DND-41 (cell line): ENCODE measurements around the gene WDR86.

ENCODE experiments used
- ATAC-seq: fragments of 200-7000 bp; cut with Tn5 transposase; 3 replicates; pipeline ENCODE4 v1.9.1; 2021; ENCODE audit warnings: low read depth; ENCODE audit not compliant: insufficient read depth
- DNase-seq: peaks from one replicate; pipeline ENCODE4 v3.0.0-alpha.2; 2020
- H2AFZ ChIP-seq: 2 replicates; pipeline ENCODE4 v1.6.0; 2012; ENCODE audit warnings: low read depth, low read length
- H3K27ac ChIP-seq: 2 replicates; pipeline ENCODE4 v1.5.1; 2012; ENCODE audit warnings: low read length, inconsistent platforms
- H3K27me3 ChIP-seq: fragments of 200-600 bp; sonication (generic); 2 replicates; pipeline ENCODE4 v1.6.0; 2012; ENCODE audit warnings: low read length, mild to moderate bottlenecking, inconsistent platforms; ENCODE audit not compliant: insufficient read depth, poor library complexity
- H3K36me3 ChIP-seq: 2 replicates; pipeline ENCODE4 v1.5.1; 2012; ENCODE audit warnings: low read length, inconsistent platforms; ENCODE audit not compliant: insufficient read depth
- H3K4me1 ChIP-seq: 2 replicates; pipeline ENCODE4 v1.5.1; 2012; ENCODE audit warnings: mild to moderate bottlenecking, low read length; ENCODE audit not compliant: insufficient read depth
- H3K4me2 ChIP-seq: 2 replicates; pipeline ENCODE4 v1.6.0; 2012; ENCODE audit warnings: mild to moderate bottlenecking, moderate library complexity, low read length, inconsistent platforms; ENCODE audit not compliant: insufficient read depth
- H3K4me3 ChIP-seq, 2 experiments: fragments of 200-600 bp in 1 of 2; shearing (Covaris generic) in 1 of 2; 2 replicates each; pipeline ENCODE4 v1.5.1; 2012 to 2016; ENCODE audit warnings: inconsistent platforms in 2 of 2, low read length in 2 of 2, mild to moderate bottlenecking in 2 of 2, low read depth in 1 of 2, moderate library complexity in 1 of 2
- H3K79me2 ChIP-seq: 2 replicates; pipeline ENCODE4 v1.6.0; 2012; ENCODE audit warnings: low read length, inconsistent platforms; ENCODE audit not compliant: insufficient read depth
- H3K9ac ChIP-seq: 2 replicates; pipeline ENCODE4 v1.6.0; 2012; ENCODE audit warnings: low read depth, mild to moderate bottlenecking, inconsistent platforms, low read length, moderate library complexity
- H3K9me3 ChIP-seq: 2 replicates; pipeline ENCODE4 v1.5.1; 2012; ENCODE audit warnings: low read length, moderate library complexity, mild to moderate bottlenecking, inconsistent platforms; ENCODE audit not compliant: insufficient read depth, severe bottlenecking
- H4K20me1 ChIP-seq: 2 replicates; pipeline ENCODE4 v1.6.0; 2012; ENCODE audit warnings: low read length; ENCODE audit not compliant: insufficient read depth
- CTCF ChIP-seq: IDR thresholded peaks from 2 replicates; pipeline ENCODE4 v1.5.1; 2012; ENCODE audit warnings: borderline replicate concordance, low read length, moderate library complexity, mild to moderate bottlenecking; ENCODE audit not compliant: poor library complexity, severe bottlenecking; ENCODE audit errors: extremely low read depth
- EZH2 ChIP-seq: IDR thresholded peaks from 3 replicates; pipeline ENCODE4 v1.6.1; 2012; ENCODE audit warnings: borderline replicate concordance, low read depth, mild to moderate bottlenecking, moderate library complexity, low read length, inconsistent platforms; ENCODE audit not compliant: severe bottlenecking

WDR86 gene

GRCh38 chr7:151429560-151430331, 19.9 kb upstream of the WDR86 start:
- peak overlapping the region; percentile 31 for H3K9ac ChIP-seq
- peak; percentile 89 for DNase-seq
- ATAC-seq, result peak; percentile 86
- peak overlapping the region; percentile 82 for H3K27ac ChIP-seq
- H3K4me3 ChIP-seq, result peak overlapping the region in 1 of 2 experiments; percentile 19; a peak in 1 of 4 replicates
- TF ChIP-seq CTCF (peak; percentile 41), EZH2 (no peak)
- peaks cover 65% of the 10 kb centered on the region for H3K4me1 ChIP-seq
- no peaks in the 10 kb centered on the region for H3K27me3 ChIP-seq
- no peaks in the 10 kb centered on the region for H3K9me3 ChIP-seq
- no peak overlapping the region for H2AFZ ChIP-seq
- no peaks in the 10 kb centered on the region for H3K79me2 ChIP-seq
- no peaks in the 10 kb centered on the region for H4K20me1 ChIP-seq
- H3K4me2 ChIP-seq, result peak overlapping the region; percentile 45
- no peaks in the 10 kb centered on the region for H3K36me3 ChIP-seq

GRCh38 chr7:151429237-151429559, 19.4 kb upstream of the WDR86 start:
- Histone ChIP-seq H3K27me3 (no peaks in the 10 kb centered on the region), H3K4me3 (peak overlapping the region in 1 of 2 experiments; percentile 18; a peak in 1 of 4 replicates), H4K20me1 (no peaks in the 10 kb centered on the region), H3K36me3 (no peaks in the 10 kb centered on the region), H3K4me1 (peaks cover 65% of the 10 kb centered on the region), H3K9ac (peak overlapping the region; percentile 31), H3K9me3 (no peaks in the 10 kb centered on the region), H3K27ac (peak overlapping the region; percentile 82), H2AFZ (no peak overlapping the region), H3K79me2 (no peaks in the 10 kb centered on the region), H3K4me2 (peak overlapping the region; percentile 45)
- DNase-seq, result no peak
- ATAC-seq, result no peak
- no peak for TF ChIP-seq CTCF
- TF ChIP-seq EZH2, result no peak

GRCh38 chr7:151428378-151429236, 18.8 kb upstream of the WDR86 start:
- H3K4me2 ChIP-seq, result peak overlapping the region; percentile 45
- ATAC-seq, result no peak
- H3K27ac ChIP-seq, result peak overlapping the region; percentile 82
- TF ChIP-seq EZH2 (no peak), CTCF (no peak)
- no peaks in the 10 kb centered on the region for H3K9me3 ChIP-seq
- H2AFZ ChIP-seq, result no peak overlapping the region
- H3K27me3 ChIP-seq, result no peaks in the 10 kb centered on the region
- H3K4me3 ChIP-seq, result peak overlapping the region in 1 of 2 experiments; percentile 18; a peak in 1 of 4 replicates
- H3K4me1 ChIP-seq, result peaks cover 64% of the 10 kb centered on the region
- no peaks in the 10 kb centered on the region for H3K36me3 ChIP-seq
- DNase-seq, result peak; percentile 42
- H3K79me2 ChIP-seq, result no peaks in the 10 kb centered on the region
- peak overlapping the region; percentile 31 for H3K9ac ChIP-seq
- no peaks in the 10 kb centered on the region for H4K20me1 ChIP-seq
